ENCODE data around the gene MAPK11. TPM values are rescaled to one million over a fixed set of nuclear protein-coding genes. Genes with fewer than 3 reads are reported as not detected.
A peak's percentile ranks its signal among the peaks of the same experiment; 100 is the strongest.

The MAPK11 gene
- total and polyA plus RNA-seq, 2 donors (not counting 1 experiment from before 2014, with no cell fraction given) = 2.6 to 7.6 TPM

DNA sequence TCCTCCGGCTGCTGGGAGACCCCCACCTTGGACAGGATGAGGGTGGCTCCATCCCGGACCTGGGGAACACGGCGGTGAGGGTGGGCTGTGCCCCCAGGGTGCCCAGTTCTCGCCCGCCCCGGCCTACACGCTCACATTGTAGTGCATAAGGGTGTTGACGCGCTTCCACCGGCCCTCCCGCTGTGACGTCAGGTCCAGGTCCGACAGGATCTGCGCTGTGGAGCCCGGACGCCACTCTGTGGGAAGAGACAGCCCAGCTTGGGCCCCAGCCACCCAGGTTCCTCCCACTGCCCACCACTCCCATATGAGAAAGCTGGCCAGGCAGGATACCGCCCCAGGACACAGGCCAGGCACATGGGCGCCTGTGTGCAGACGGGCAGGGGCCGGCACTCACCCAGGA, 8.3 kb upstream of the MAPK11 start:
- Histone ChIP-seq H3K9ac (ENCODE audit: insufficient read depth, low read length) (no peak overlapping the region), H3K79me2 (ENCODE audit: control insufficient read depth, insufficient read depth, low read length) (peaks cover 1% of the 10 kb centered on the region), H3K27ac (ENCODE audit: insufficient read depth, low read length) (no peak overlapping the region), H3K4me2 (ENCODE audit: extremely low read depth, insufficient read depth, low read length) (no peak overlapping the region), H4K20me1 (ENCODE audit: control insufficient read depth, extremely low read depth, insufficient read depth, low read length) (no peaks in the 10 kb centered on the region), H2AFZ (ENCODE audit: low read length) (no peak overlapping the region), H3K27me3 (ENCODE audit: control insufficient read depth, insufficient read depth, low read length) (no peaks in the 10 kb centered on the region), H3K36me3 (ENCODE audit: control insufficient read depth, insufficient read depth, low read length) (peaks cover 75% of the 10 kb centered on the region), H3K9me3 (ENCODE audit: control insufficient read depth, insufficient read depth, low read depth, low read length) (no peaks in the 10 kb centered on the region), H3K4me3 (replicated peaks in 1 of 4; ENCODE audit: control extremely low read depth in 1 of 4, insufficient read depth in 1 of 4, low read depth in 3 of 4, low read length in 4 of 4) (no peak overlapping the region), H3K4me1 (ENCODE audit: control insufficient read depth, extremely low read depth, insufficient read depth, low read length) (peaks cover 5% of the 10 kb centered on the region)
- no peak for DNase-seq (ENCODE audit: low read depth in 2 of 2)
- no peak for TF ChIP-seq EZH2 (IDR thresholded peaks at IDR 0.05; ENCODE audit: low read length, missing control alignments)
- TF ChIP-seq, protein P1, sequence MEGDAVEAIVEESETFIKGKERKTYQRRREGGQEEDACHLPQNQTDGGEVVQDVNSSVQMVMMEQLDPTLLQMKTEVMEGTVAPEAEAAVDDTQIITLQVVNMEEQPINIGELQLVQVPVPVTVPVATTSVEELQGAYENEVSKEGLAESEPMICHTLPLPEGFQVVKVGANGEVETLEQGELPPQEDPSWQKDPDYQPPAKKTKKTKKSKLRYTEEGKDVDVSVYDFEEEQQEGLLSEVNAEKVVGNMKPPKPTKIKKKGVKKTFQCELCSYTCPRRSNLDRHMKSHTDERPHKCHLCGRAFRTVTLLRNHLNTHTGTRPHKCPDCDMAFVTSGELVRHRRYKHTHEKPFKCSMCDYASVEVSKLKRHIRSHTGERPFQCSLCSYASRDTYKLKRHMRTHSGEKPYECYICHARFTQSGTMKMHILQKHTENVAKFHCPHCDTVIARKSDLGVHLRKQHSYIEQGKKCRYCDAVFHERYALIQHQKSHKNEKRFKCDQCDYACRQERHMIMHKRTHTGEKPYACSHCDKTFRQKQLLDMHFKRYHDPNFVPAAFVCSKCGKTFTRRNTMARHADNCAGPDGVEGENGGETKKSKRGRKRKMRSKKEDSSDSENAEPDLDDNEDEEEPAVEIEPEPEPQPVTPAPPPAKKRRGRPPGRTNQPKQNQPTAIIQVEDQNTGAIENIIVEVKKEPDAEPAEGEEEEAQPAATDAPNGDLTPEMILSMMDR (conservative IDR thresholded peaks at IDR 0.05 in 1 of 2, IDR thresholded peaks at IDR 0.05 in 1 of 2; ENCODE audit: low read depth in 1 of 2, low read length in 2 of 2) = no peak

DNA sequence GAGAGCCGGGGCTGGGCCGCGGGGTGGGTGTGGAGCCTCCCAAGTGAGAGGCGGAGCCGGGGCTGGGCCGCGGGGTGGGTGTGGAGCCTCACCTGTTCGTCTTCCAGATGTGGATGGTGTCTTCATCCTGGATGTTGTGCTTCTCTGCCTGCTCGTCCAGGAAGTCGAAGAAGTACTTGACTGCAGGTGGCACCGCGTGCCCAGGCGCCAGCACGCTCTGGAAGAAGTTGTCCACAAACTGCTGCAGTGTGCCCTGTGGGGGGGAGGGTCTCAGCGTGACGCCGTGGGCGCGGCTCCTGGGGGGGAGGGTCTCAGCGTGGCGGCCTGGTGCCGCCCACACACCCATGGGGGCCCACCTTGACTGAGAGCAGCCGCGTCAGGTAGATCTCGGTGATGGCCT, 7.6 kb upstream of the MAPK11 start:
- peaks cover 1% of the 10 kb centered on the region for H3K79me2 ChIP-seq (ENCODE audit: control insufficient read depth, insufficient read depth, low read length)
- no peak overlapping the region for H3K9ac ChIP-seq (ENCODE audit: insufficient read depth, low read length)
- no peaks in the 10 kb centered on the region for H3K9me3 ChIP-seq (ENCODE audit: control insufficient read depth, insufficient read depth, low read depth, low read length)
- no peak overlapping the region for H3K4me3 ChIP-seq (replicated peaks in 1 of 4; ENCODE audit: control extremely low read depth in 1 of 4, insufficient read depth in 1 of 4, low read depth in 3 of 4, low read length in 4 of 4)
- H4K20me1 ChIP-seq (ENCODE audit: control insufficient read depth, extremely low read depth, insufficient read depth, low read length) = no peaks in the 10 kb centered on the region
- TF ChIP-seq, protein P1 (conservative IDR thresholded peaks at IDR 0.05 in 1 of 2, IDR thresholded peaks at IDR 0.05 in 1 of 2; ENCODE audit: low read depth in 1 of 2, low read length in 2 of 2) = no peak
- TF ChIP-seq EZH2 (IDR thresholded peaks at IDR 0.05; ENCODE audit: low read length, missing control alignments) = no peak
- no peaks in the 10 kb centered on the region for H3K27me3 ChIP-seq (ENCODE audit: control insufficient read depth, insufficient read depth, low read length)
- H3K36me3 ChIP-seq (ENCODE audit: control insufficient read depth, insufficient read depth, low read length) = peaks cover 70% of the 10 kb centered on the region
- no peak overlapping the region for H3K4me2 ChIP-seq (ENCODE audit: extremely low read depth, insufficient read depth, low read length)
- no peak for DNase-seq (ENCODE audit: low read depth in 2 of 2)
- peaks cover 2% of the 10 kb centered on the region for H3K4me1 ChIP-seq (ENCODE audit: control insufficient read depth, extremely low read depth, insufficient read depth, low read length)
- H2AFZ ChIP-seq (ENCODE audit: low read length) = no peak overlapping the region
- no peak overlapping the region for H3K27ac ChIP-seq (ENCODE audit: insufficient read depth, low read length)

DNA sequence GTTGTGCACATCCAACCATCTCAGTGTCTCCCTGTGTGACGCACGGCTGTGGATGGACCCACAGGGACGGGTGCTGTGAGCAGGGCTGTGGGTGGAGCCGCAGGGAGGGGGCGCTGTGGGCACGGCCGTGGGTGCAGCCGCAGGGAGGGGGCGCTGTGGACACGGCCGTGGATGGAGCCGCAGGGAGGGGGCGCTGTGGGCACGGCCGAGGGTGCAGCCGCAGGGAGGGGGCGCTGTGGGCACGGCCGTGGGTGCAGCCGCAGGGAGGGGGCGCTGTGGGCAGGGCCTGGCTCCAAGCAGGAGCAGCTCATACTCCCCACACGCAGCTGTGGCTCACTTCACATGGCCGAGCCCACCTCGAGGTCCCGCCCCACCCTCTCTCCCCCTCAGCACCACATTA, 6.0 kb upstream of the MAPK11 start:
- H3K9ac ChIP-seq (ENCODE audit: insufficient read depth, low read length) = no peak overlapping the region
- no peaks in the 10 kb centered on the region for H3K9me3 ChIP-seq (ENCODE audit: control insufficient read depth, insufficient read depth, low read depth, low read length)
- peaks cover 1% of the 10 kb centered on the region for H3K79me2 ChIP-seq (ENCODE audit: control insufficient read depth, insufficient read depth, low read length)
- no peak overlapping the region for H3K27ac ChIP-seq (ENCODE audit: insufficient read depth, low read length)
- H3K27me3 ChIP-seq (ENCODE audit: control insufficient read depth, insufficient read depth, low read length) = no peaks in the 10 kb centered on the region
- DNase-seq (ENCODE audit: low read depth in 2 of 2) = peak; percentile 51
- no peaks in the 10 kb centered on the region for H4K20me1 ChIP-seq (ENCODE audit: control insufficient read depth, extremely low read depth, insufficient read depth, low read length)
- H3K4me2 ChIP-seq (ENCODE audit: extremely low read depth, insufficient read depth, low read length) = no peak overlapping the region
- no peak overlapping the region for H3K4me3 ChIP-seq (replicated peaks in 1 of 4; ENCODE audit: control extremely low read depth in 1 of 4, insufficient read depth in 1 of 4, low read depth in 3 of 4, low read length in 4 of 4)
- H3K36me3 ChIP-seq (ENCODE audit: control insufficient read depth, insufficient read depth, low read length) = peaks cover 56% of the 10 kb centered on the region
- peaks cover 4% of the 10 kb centered on the region for H3K4me1 ChIP-seq (ENCODE audit: control insufficient read depth, extremely low read depth, insufficient read depth, low read length)
- TF ChIP-seq, protein P1 (conservative IDR thresholded peaks at IDR 0.05 in 1 of 2, IDR thresholded peaks at IDR 0.05 in 1 of 2; ENCODE audit: low read depth in 1 of 2, low read length in 2 of 2) = peak; percentile 19 to 22
- TF ChIP-seq EZH2 (IDR thresholded peaks at IDR 0.05; ENCODE audit: low read length, missing control alignments) = no peak
- H2AFZ ChIP-seq (ENCODE audit: low read length) = no peak overlapping the region

Data from fibroblast of lung (primary cell).